K562 (cell line): ENCODE data around the gene SLC2A13. TPM values are rescaled to one million over a fixed set of nuclear protein-coding genes. Genes with fewer than 3 reads are reported as not detected.
A peak's percentile ranks its signal among the peaks of the same experiment; 100 is the strongest.

Source experiments
- CSDE1 ChIP-seq, 2 experiments: fragments of 450-650 bp; IDR thresholded peaks; 2 replicates each; pipeline ENCODE4 v1.6.1; 2016; ENCODE audit warnings: mild to moderate bottlenecking in 1 of 2
- ERF ChIP-seq: fragments of 450-650 bp; formaldehyde crosslinking; IDR thresholded peaks from 2 replicates; pipeline ENCODE4 v1.4.0; 2020; ENCODE audit warnings: mild to moderate bottlenecking, mixed read lengths
- FOXA3 ChIP-seq, 2 experiments: fragments of 450-650 bp in 1 of 2; sonication (generic) in 1 of 2; formaldehyde crosslinking; IDR thresholded peaks in 1 of 2; conservative IDR thresholded peaks in 1 of 2; 2 replicates each; pipeline versions ENCODE4 v1.4.0 to v1.8.0; 2020 to 2022; ENCODE audit warnings: mild to moderate bottlenecking in 2 of 2, missing genetic modification reagents in 1 of 2
- FOXK1 ChIP-seq: sonication (generic); formaldehyde crosslinking; IDR thresholded peaks from 2 replicates; pipeline ENCODE4 v1.8.0; 2022; ENCODE audit warnings: missing genetic modification reagents, mild to moderate bottlenecking, borderline replicate concordance
- HMGXB4 ChIP-seq: sonication (generic); formaldehyde crosslinking; IDR thresholded peaks from 2 replicates; pipeline ENCODE4 v1.8.1; 2023; ENCODE audit warnings: mild to moderate bottlenecking, missing genetic modification reagents
- KDM2B ChIP-seq: fragments of 250-450 bp; sonication (Bioruptor Pico); IDR thresholded peaks from 2 replicates; pipeline ENCODE4 v1.8.0; 2021; ENCODE audit warnings: mild to moderate bottlenecking, moderate library complexity
- MEF2A ChIP-seq: IDR thresholded peaks from 2 replicates; pipeline ENCODE4 v1.6.1; 2011; ENCODE audit warnings: low read depth, mild to moderate bottlenecking, low read length, moderate library complexity; ENCODE audit not compliant: control insufficient read depth
- MLLT1 ChIP-seq, 2 experiments: fragments of 450-650 bp; IDR thresholded peaks; 2 replicates each; pipeline ENCODE4 v1.6.1; 2016
- POLR2H ChIP-seq: IDR thresholded peaks from 2 replicates; pipeline ENCODE4 v1.6.1; 2016; ENCODE audit warnings: missing genetic modification characterization, low read depth, mild to moderate bottlenecking, control low read depth, missing compliant biosample characterization, moderate library complexity
- RHOXF2B ChIP-seq: fragments of 250-450 bp; sonication (Bioruptor Pico); conservative IDR thresholded peaks from 2 replicates; pipeline ENCODE4 v1.5.1; 2021
- SMAD4 ChIP-seq: fragments of 250-450 bp; sonication (Bioruptor Pico); conservative IDR thresholded peaks from 2 replicates; pipeline ENCODE4 v1.8.0; 2021; ENCODE audit warnings: inconsistent platforms, mild to moderate bottlenecking, moderate library complexity
- SPI1 ChIP-seq: IDR thresholded peaks from 2 replicates; pipeline ENCODE4 v1.6.1; 2011; ENCODE audit warnings: low read depth, low read length, control low read depth, borderline replicate concordance
- SUPT5H ChIP-seq: fragments of 450-650 bp; IDR thresholded peaks from 2 replicates; pipeline ENCODE4 v1.6.1; 2016
- ZBTB40 ChIP-seq, 2 experiments: fragments of 450-650 bp in 1 of 2; sonication (generic) in 1 of 2; formaldehyde crosslinking in 1 of 2; IDR thresholded peaks; 2 replicates each; pipeline versions ENCODE4 v1.7.1 to v1.9.0; 2016 to 2022; ENCODE audit warnings: inconsistent platforms in 1 of 2, mild to moderate bottlenecking in 1 of 2, missing genetic modification reagents in 1 of 2
- ZSCAN32 ChIP-seq: fragments of 450-650 bp; formaldehyde crosslinking; IDR thresholded peaks from 2 replicates; pipeline ENCODE4 v1.4.0; 2020; ENCODE audit warnings: mild to moderate bottlenecking, moderate library complexity
- polyA plus RNA-seq, 8 experiments: library from polyadenylated mRNA; depleted of rRNA in 4 of 8; stranded (reverse) in 5 of 8; unstranded in 3 of 8; fragments of >200 nt; fragmentation: Nextera tagmentation in 2 of 8; fragmentation: Illumina TruSeq in 1 of 8; extraction: Ambion mirVana in 2 of 8; extraction: Trizol in 1 of 8; gene quantifications; 2 replicates each; pipeline versions ENCODE4 v1.2.1 to v1.2.3, GENCODE V29; 2011 to 2014; ENCODE audit warnings: inconsistent platforms in 1 of 8, missing spikeins in 1 of 8
- total RNA-seq, 7 experiments: library from RNA; depleted of rRNA in 6 of 7; stranded (reverse); fragments of >200 nt in 6 of 7; fragmentation: Illumina TruSeq in 2 of 7; extraction: Trizol in 2 of 7; gene quantifications; 2 replicates each; pipeline versions ENCODE4 v1.2.1 to v1.2.3, GENCODE V29; 2011 to 2021; ENCODE audit warnings: low replicate concordance in 1 of 7

SLC2A13 gene
- total and polyA plus RNA-seq, 9 of the 15 experiments (the other 6 are each of a cell fraction or from before 2014, with no cell fraction given) = 1.7 to 12.4 (median 9.0) TPM

GRCh38 chr12:40105515-40106201, at the start of gene SLC2A13 (continued):
- TF ChIP-seq ZBTB40 (IDR thresholded peaks at IDR 0.05) = no peak
- no peak for TF ChIP-seq ZBTB40 (CRISPR knock-in tag; IDR thresholded peaks at IDR 0.05)
- no peak for TF ChIP-seq MEF2A
- no peak for TF ChIP-seq POLR2H (tag)
- TF ChIP-seq CSDE1 (IDR thresholded peaks at IDR 0.05) = no peak
- no peak for TF ChIP-seq MLLT1 (IDR thresholded peaks at IDR 0.05)
- TF ChIP-seq FOXA3 (CRISPR knock-in tag; conservative IDR thresholded peaks at IDR 0.05 in 1 of 2, IDR thresholded peaks at IDR 0.05 in 1 of 2) = 0 out of 4 replicates have a peak, but pooled peaks of 1 of the 2 experiments have one; percentile 25
- no peak for TF ChIP-seq RHOXF2B (CRISPR knock-in tag)
- no peak for TF ChIP-seq FOXK1 (CRISPR knock-in tag)
- 0 out of 2 replicates have a peak, but pooled peaks have one; percentile 24 for TF ChIP-seq SUPT5H
- peak; percentile 62; the same call in 1 of the 2 replicates for TF ChIP-seq KDM2B (CRISPR knock-in tag)
- no peak for TF ChIP-seq SPI1
- TF ChIP-seq HMGXB4 (CRISPR knock-in tag) = 0 out of 2 replicates have a peak, but pooled peaks have one; percentile 50
- TF ChIP-seq ERF (CRISPR knock-in tag) = no peak
- 0 out of 2 replicates have a peak, but pooled peaks have one; percentile 56 for TF ChIP-seq SMAD4 (CRISPR knock-in tag)
- no peak for TF ChIP-seq ZSCAN32
